K562 (cell line): Measurements from ENCODE around the gene UCK1. TPM values are rescaled to one million over a fixed set of nuclear protein-coding genes. Genes with fewer than 3 reads are reported as not detected.

ENCODE experiments used
- ATAC-seq: fragments of 200-7000 bp; cut with Tn5 transposase; 3 replicates; pipeline ENCODE4 v1.9.1; 2020; ENCODE audit warnings: moderate library complexity
- BruUV-seq: library from RNA; stranded (reverse); fragments of 400-500 nt; replicated peaks from 2 replicates; lab custom pipeline; 2021; lab: Mats Ljungman, UMichigan
- CTCF ChIA-PET: fragments of 300-600 bp; formaldehyde crosslinking; extraction: SDS; loops from one replicate; lab custom pipeline; 2021; ENCODE audit warnings: low intra/inter-chr PET ratio; lab: Yijun Ruan, JAX
- POLR2A ChIA-PET: fragments of 300-600, 350-650 bp; sonication (Branson Sonifier 250); formaldehyde crosslinking; extraction: SDS; loops from one replicate; lab custom pipeline; 2021; ENCODE audit warnings: antibody characterized with exemption, inconsistent platforms; lab: Yijun Ruan, JAX
- DNase-seq, 4 experiments: peaks; one replicate each; pipeline versions ENCODE4 v3.0.0 to v3.0.0-alpha.2; 2011 to 2018; ENCODE audit warnings: low spot score in 3 of 4, mixed read lengths in 3 of 4; ENCODE audit errors: extremely low read depth in 1 of 4
- FAIRE-seq: peaks from 2 replicates; lab custom pipeline; 2011; peaks lifted over from hg19 to GRCh38; lab: Jason Lieb, UNC
- H2AFZ ChIP-seq: 2 replicates; pipeline ENCODE4 v1.6.0; 2011; ENCODE audit warnings: low read depth, low read length, control low read depth, inconsistent platforms
- H3K27ac ChIP-seq: fragments of 200-600 bp; 3 replicates; pipeline ENCODE4 v1.8.0; 2011; ENCODE audit warnings: low read depth, mild to moderate bottlenecking, control low read depth, inconsistent platforms, low read length, moderate library complexity, mixed read lengths; ENCODE audit errors: extremely low read depth
- H3K27me3 ChIP-seq, 2 experiments: fragments of 300-600 bp in 1 of 2; 2 replicates in 1 of 2; 3 replicates in 1 of 2; pipeline versions ENCODE4 v1.6.0 to v1.8.0; 2011; ENCODE audit warnings: inconsistent platforms in 2 of 2, low read length in 2 of 2, mild to moderate bottlenecking in 1 of 2, mixed read lengths in 1 of 2, moderate library complexity in 1 of 2; ENCODE audit not compliant: control insufficient read depth in 2 of 2, insufficient read depth in 2 of 2
- H3K36me3 ChIP-seq: fragments of 300-600 bp; 3 replicates; pipeline ENCODE4 v1.8.0; 2011; ENCODE audit warnings: mild to moderate bottlenecking, low read length, inconsistent platforms; ENCODE audit not compliant: control insufficient read depth, insufficient read depth
- H3K4me1 ChIP-seq, 2 experiments: fragments of 200-600 bp in 1 of 2; replicated peaks in 1 of 2; 2 replicates in 1 of 2; 3 replicates in 1 of 2; pipeline versions ENCODE4 v1.5.1 to v1.8.0; 2011; ENCODE audit warnings: inconsistent platforms in 2 of 2, low read length in 2 of 2, mild to moderate bottlenecking in 1 of 2, mixed read lengths in 1 of 2, moderate library complexity in 1 of 2; ENCODE audit not compliant: control insufficient read depth in 2 of 2, insufficient read depth in 2 of 2
- H3K4me2 ChIP-seq: 2 replicates; pipeline ENCODE4 v1.6.1; 2011; ENCODE audit warnings: low read length, control low read depth, inconsistent platforms, mixed read lengths; ENCODE audit not compliant: insufficient read depth
- H3K4me3 ChIP-seq: fragments of 200-600 bp; sonication (generic), shearing (Covaris generic); 2 replicates; pipeline ENCODE4 v1.5.1; 2016; ENCODE audit warnings: control low read depth, inconsistent platforms
- H3K79me2 ChIP-seq: fragments of 200-600 bp; 3 replicates; pipeline ENCODE4 v1.8.0; 2011; ENCODE audit warnings: low read length, inconsistent platforms; ENCODE audit not compliant: control insufficient read depth, insufficient read depth
- H3K9ac ChIP-seq, 2 experiments: 2 replicates each; pipeline versions ENCODE4 v1.6.0 to v1.6.1; 2011; ENCODE audit warnings: low read depth in 2 of 2, low read length in 2 of 2, control low read depth in 1 of 2, inconsistent platforms in 1 of 2, mild to moderate bottlenecking in 1 of 2, mixed read lengths in 1 of 2; ENCODE audit not compliant: insufficient read depth in 1 of 2
- H3K9me1 ChIP-seq: one replicate; pipeline ENCODE4 v1.6.0; 2011; ENCODE audit warnings: inconsistent platforms, mild to moderate bottlenecking, low read length, moderate library complexity; ENCODE audit not compliant: control insufficient read depth, insufficient read depth
- H3K9me3 ChIP-seq: replicated peaks from 2 replicates; pipeline ENCODE4 v1.5.1; 2011; ENCODE audit warnings: low read depth, low read length, inconsistent platforms; ENCODE audit not compliant: control insufficient read depth, insufficient read depth
- H4K20me1 ChIP-seq: replicated peaks from 2 replicates; pipeline ENCODE4 v1.6.1; 2011; ENCODE audit warnings: low read length, inconsistent platforms, mixed read lengths; ENCODE audit not compliant: control insufficient read depth, insufficient read depth
- FUS ChIP-seq: fragments of 200-400 bp; formaldehyde crosslinking; optimal IDR thresholded peaks from 2 replicates; pipeline ENCODE3; 2017; ENCODE audit warnings: low read depth, low read length
- ZNF354B ChIP-seq: fragments of 250-450 bp; sonication (Bioruptor Pico); IDR thresholded peaks from 2 replicates; pipeline ENCODE4 v1.4.0; 2020
- WGBS: fragments of 100-300 bp; shearing (Covaris generic); methylation state at CpG from one replicate; pipeline ENCODE4 v1.1.6; 2016; ENCODE audit warnings: low coverage, mixed read lengths; ENCODE audit not compliant: insufficient coverage; ENCODE audit errors: missing lambda C conversion rate; 5-methylcytosine and 5-hydroxymethylcytosine counted together
- in situ Hi-C: fragments of 300-500 bp; cut with MboI; formaldehyde crosslinking; loops from 4 replicates; pipeline ENCODE4 v1.15.0; 2018; ENCODE audit warnings: inconsistent platforms, mixed read lengths
- intact Hi-C: fragments of 100-400 bp; cut with micrococcal nuclease; formaldehyde crosslinking; loops from 2 replicates; pipeline ENCODE4 v1.14.2; 2022
- polyA plus RNA-seq, 8 experiments: library from polyadenylated mRNA; depleted of rRNA in 4 of 8; stranded (reverse) in 5 of 8; unstranded in 3 of 8; fragments of >200 nt; fragmentation: Nextera tagmentation in 2 of 8; fragmentation: Illumina TruSeq in 1 of 8; extraction: Ambion mirVana in 2 of 8; extraction: Trizol in 1 of 8; gene quantifications; 2 replicates each; pipeline versions ENCODE4 v1.2.1 to v1.2.3, GENCODE V29; 2011 to 2014; ENCODE audit warnings: inconsistent platforms in 1 of 8, missing spikeins in 1 of 8
- total RNA-seq, 7 experiments: library from RNA; depleted of rRNA in 6 of 7; stranded (reverse); fragments of >200 nt in 6 of 7; fragmentation: Illumina TruSeq in 2 of 7; extraction: Trizol in 2 of 7; gene quantifications; 2 replicates each; pipeline versions ENCODE4 v1.2.1 to v1.2.3, GENCODE V29; 2011 to 2021; ENCODE audit warnings: low replicate concordance in 1 of 7
- TF ChIP-seq, protein P1 (sequence below): fragments of 450-650 bp; IDR thresholded peaks from 2 replicates; pipeline ENCODE4 v1.6.1; 2017; ENCODE audit warnings: antibody characterized with exemption, mild to moderate bottlenecking

UCK1 gene
- total and polyA plus RNA-seq, 9 of the 15 experiments (the other 6 are each of a cell fraction or from before 2014, with no cell fraction given), result 0.27 to 27.5 (median 16.1) TPM

DNA sequence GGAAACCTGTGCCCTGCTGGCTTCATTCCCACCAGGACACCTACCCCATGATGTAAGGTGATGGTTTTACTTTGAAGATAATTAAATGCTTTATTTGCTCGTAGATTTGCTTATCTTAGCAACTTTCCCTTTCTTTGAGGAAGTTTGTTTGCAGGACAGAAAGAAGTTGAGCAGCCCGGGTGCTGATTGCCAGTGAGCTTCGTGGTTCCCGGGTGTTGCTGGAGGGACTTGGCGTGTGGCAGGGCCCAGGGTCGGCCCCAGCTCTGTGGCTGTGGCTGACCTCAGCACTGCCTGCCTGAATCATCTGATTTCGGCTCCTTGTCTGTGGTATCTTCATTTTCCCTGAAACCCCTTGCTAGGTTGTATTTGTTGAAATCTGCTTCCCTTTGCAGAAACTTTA is 19.6 kb downstream of the UCK1 start:
- no peaks in the 10 kb centered on the region for H3K9me3 ChIP-seq
- H3K4me2 ChIP-seq, result no peak overlapping the region
- DNase-seq (no peak), ATAC-seq (no peak), FAIRE-seq (no peak)
- ChIA-PET CTCF (no interaction called here), POLR2A (interaction anchor here (1.3 to 1.5 kb wide), 3 partner anchors 8 to 12 kb away, joined by 4 to 7 read pairs (median 5); partner anchors contain the start of gene POMT1)
- peaks cover 50% of the 10 kb centered on the region; the same call in 2 of the 3 replicates for H3K36me3 ChIP-seq
- H3K4me1 ChIP-seq, result no peaks in the 10 kb centered on the region
- intact Hi-C loops, result no loop called here
- TF ChIP-seq, protein P1, sequence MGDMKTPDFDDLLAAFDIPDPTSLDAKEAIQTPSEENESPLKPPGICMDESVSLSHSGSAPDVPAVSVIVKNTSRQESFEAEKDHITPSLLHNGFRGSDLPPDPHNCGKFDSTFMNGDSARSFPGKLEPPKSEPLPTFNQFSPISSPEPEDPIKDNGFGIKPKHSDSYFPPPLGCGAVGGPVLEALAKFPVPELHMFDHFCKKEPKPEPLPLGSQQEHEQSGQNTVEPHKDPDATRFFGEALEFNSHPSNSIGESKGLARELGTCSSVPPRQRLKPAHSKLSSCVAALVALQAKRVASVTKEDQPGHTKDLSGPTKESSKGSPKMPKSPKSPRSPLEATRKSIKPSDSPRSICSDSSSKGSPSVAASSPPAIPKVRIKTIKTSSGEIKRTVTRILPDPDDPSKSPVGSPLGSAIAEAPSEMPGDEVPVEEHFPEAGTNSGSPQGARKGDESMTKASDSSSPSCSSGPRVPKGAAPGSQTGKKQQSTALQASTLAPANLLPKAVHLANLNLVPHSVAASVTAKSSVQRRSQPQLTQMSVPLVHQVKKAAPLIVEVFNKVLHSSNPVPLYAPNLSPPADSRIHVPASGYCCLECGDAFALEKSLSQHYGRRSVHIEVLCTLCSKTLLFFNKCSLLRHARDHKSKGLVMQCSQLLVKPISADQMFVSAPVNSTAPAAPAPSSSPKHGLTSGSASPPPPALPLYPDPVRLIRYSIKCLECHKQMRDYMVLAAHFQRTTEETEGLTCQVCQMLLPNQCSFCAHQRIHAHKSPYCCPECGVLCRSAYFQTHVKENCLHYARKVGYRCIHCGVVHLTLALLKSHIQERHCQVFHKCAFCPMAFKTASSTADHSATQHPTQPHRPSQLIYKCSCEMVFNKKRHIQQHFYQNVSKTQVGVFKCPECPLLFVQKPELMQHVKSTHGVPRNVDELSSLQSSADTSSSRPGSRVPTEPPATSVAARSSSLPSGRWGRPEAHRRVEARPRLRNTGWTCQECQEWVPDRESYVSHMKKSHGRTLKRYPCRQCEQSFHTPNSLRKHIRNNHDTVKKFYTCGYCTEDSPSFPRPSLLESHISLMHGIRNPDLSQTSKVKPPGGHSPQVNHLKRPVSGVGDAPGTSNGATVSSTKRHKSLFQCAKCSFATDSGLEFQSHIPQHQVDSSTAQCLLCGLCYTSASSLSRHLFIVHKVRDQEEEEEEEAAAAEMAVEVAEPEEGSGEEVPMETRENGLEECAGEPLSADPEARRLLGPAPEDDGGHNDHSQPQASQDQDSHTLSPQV, result no peak
- no peak for TF ChIP-seq ZNF354B (CRISPR knock-in tag)
- no peak for TF ChIP-seq FUS
- H3K79me2 ChIP-seq, result no peaks in the 10 kb centered on the region
- no TSS peak for BruUV-seq
- no peak overlapping the region for H3K27ac ChIP-seq
- 83% methylated on average over 7 of the region's 7 CpGs for WGBS
- in situ Hi-C loops, result loop anchor here (10.0 kb wide), 1 partner anchor 233 kb away; the partner anchor contains the start of gene RAPGEF1
- H4K20me1 ChIP-seq, result no peaks in the 10 kb centered on the region; the same call in 1 of the 2 replicates
- no peaks in the 10 kb centered on the region for H3K9me1 ChIP-seq
- no peak overlapping the region for H3K9ac ChIP-seq
- no peaks in the 10 kb centered on the region for H3K27me3 ChIP-seq
- H3K4me3 ChIP-seq, result no peak overlapping the region
- H2AFZ ChIP-seq, result no peak overlapping the region
